Measurements from ENCODE around the gene OSBPL8. TPM values are rescaled to one million over a fixed set of nuclear protein-coding genes. Genes with fewer than 3 reads are reported as not detected.

OSBPL8 gene
- total and polyA plus RNA-seq, 3 experiments from 2014 or later = 87.3 to 113 (median 90.7) TPM

DNA sequence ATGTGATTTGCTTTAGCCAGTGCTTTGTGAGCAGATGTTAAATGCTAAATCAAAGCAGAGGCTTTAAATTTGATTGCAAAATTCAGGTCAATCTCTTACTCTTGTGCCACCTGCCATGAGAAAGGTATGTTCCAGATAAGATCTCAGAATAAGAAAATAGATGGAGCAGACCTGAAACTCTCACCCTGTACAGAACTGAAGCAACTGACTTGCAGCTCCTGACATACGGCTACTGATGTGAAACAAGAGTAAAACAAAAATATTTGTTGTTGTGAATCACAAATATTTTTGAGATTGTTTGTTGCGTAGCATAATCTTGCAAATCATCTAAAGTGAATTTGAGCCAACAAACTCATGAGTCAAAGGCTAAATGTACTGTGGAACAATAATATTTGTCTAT lies 3.5 kb upstream of the OSBPL8 start:
- H3K27me3 ChIP-seq (ENCODE audit: insufficient read depth, low read length, poor library complexity, severe bottlenecking) = no peaks in the 10 kb centered on the region
- no peaks in the 10 kb centered on the region for H3K9me3 ChIP-seq (ENCODE audit: low read length)
- ChIA-PET POLR2A (no interaction called here), CTCF (no interaction called here)
- peaks cover 0 to 3% of the 10 kb centered on the region in 2 donors for H3K27me3 Mint-ChIP-seq
- H3K9me3 Mint-ChIP-seq = no peaks in the 10 kb centered on the region
- peaks cover 9% of the 10 kb centered on the region for H3K4me1 ChIP-seq (ENCODE audit: insufficient read depth, low read length)
- peaks cover 7 to 16% (median 8%) of the 10 kb centered on the region in 3 donors for H3K4me1 Mint-ChIP-seq
- DNase-seq = no peak
- H3K36me3 ChIP-seq (ENCODE audit: insufficient read depth, low read length) = no peaks in the 10 kb centered on the region
- H3K4me3 Mint-ChIP-seq = no peak overlapping the region
- peaks cover 0 to 12% (median 0%) of the 10 kb centered on the region in 3 donors for H3K36me3 Mint-ChIP-seq
- no peak overlapping the region for H3K27ac ChIP-seq (ENCODE audit: low read depth, low read length)
- H3K27ac Mint-ChIP-seq = peak overlapping the region in 1 of 8 donors; percentile 42
- no peak overlapping the region for H3K4me3 ChIP-seq (ENCODE audit: low read length)

DNA sequence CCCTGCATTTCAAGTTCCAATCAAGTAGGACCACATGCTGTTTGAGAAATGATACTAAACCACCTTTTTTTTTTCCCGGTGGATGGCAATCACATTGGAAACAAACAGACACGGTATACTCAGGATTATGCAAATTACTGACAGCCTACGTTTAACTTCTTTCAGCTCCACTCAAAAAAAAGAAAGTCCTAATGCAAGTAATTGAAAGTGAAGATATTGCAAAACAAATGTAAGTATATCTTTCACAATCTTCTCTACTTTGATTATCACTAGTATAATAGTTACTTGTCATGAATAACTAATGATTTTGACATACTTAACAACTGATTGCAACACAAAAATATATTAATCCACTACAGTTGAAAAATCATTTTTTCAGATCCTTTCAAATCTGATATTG lies 2.6 kb upstream of the OSBPL8 start:
- H3K27ac Mint-ChIP-seq = peak overlapping the region in 1 of 8 donors; percentile 42
- ChIA-PET POLR2A (interaction anchor here (0.7 kb wide), 1 partner anchor 9 kb away, joined by 3 read pairs; no protein-coding TSS in a partner anchor), CTCF (no interaction called here)
- H3K27me3 ChIP-seq (ENCODE audit: insufficient read depth, low read length, poor library complexity, severe bottlenecking) = no peaks in the 10 kb centered on the region
- H3K27ac ChIP-seq (ENCODE audit: low read depth, low read length) = no peak overlapping the region
- DNase-seq = no peak
- H3K4me1 ChIP-seq (ENCODE audit: insufficient read depth, low read length) = peaks cover 18% of the 10 kb centered on the region
- H3K4me3 ChIP-seq (ENCODE audit: low read length) = no peak overlapping the region
- no peaks in the 10 kb centered on the region for H3K9me3 Mint-ChIP-seq
- peaks cover 0 to 12% (median 0%) of the 10 kb centered on the region in 3 donors for H3K36me3 Mint-ChIP-seq
- H3K27me3 Mint-ChIP-seq = peaks cover 0 to 3% of the 10 kb centered on the region in 2 donors
- H3K9me3 ChIP-seq (ENCODE audit: low read length) = no peaks in the 10 kb centered on the region
- H3K4me1 Mint-ChIP-seq = peaks cover 12 to 23% (median 14%) of the 10 kb centered on the region in 3 donors
- peak overlapping the region in 1 of 7 donors; percentile 50 for H3K4me3 Mint-ChIP-seq
- H3K36me3 ChIP-seq (ENCODE audit: insufficient read depth, low read length) = no peaks in the 10 kb centered on the region

DNA sequence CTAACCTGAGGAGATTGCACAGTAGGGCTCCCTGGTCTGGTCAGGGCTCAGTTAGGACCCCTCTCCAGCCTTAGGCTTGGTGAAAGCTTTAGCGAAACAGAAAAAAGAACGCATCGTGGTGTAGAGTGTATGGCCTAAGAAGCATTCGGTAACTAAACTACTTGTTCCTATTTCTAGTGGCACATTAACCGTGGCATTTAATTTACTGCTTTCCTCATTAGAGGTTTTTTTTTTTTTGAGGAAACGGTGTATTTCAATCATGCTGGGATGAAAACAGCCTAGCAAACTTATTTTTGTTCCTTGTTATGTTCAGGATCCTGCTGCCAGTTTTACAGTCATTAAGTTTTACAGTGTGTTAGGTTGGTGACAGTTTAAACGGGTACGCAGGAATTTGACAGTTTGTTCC lies 518 bp upstream of the OSBPL8 start:
- Mint-ChIP-seq H3K4me3 (peak overlapping the region; percentile 87 to 99 (median 92)), H3K9me3 (no peaks in the 10 kb centered on the region), H3K36me3 (peaks cover 0 to 18% (median 2%) of the 10 kb centered on the region in 3 donors), H3K4me1 (peaks cover 30 to 44% (median 35%) of the 10 kb centered on the region in 3 donors), H3K27me3 (peaks cover 0 to 3% of the 10 kb centered on the region in 2 donors), H3K27ac (peak overlapping the region; percentile 93 to 97 (median 94))
- DNase-seq = no peak
- Histone ChIP-seq H3K27ac (ENCODE audit: low read depth, low read length) (peak overlapping the region; percentile 98), H3K36me3 (ENCODE audit: insufficient read depth, low read length) (no peaks in the 10 kb centered on the region), H3K9me3 (ENCODE audit: low read length) (no peaks in the 10 kb centered on the region), H3K4me3 (ENCODE audit: low read length) (peak overlapping the region; percentile 89), H3K4me1 (ENCODE audit: insufficient read depth, low read length) (peaks cover 38% of the 10 kb centered on the region), H3K27me3 (ENCODE audit: insufficient read depth, low read length, poor library complexity, severe bottlenecking) (no peaks in the 10 kb centered on the region)
- CTCF ChIA-PET = interaction anchor here (1.2 to 1.3 kb wide), 3 partner anchors 104 to 212 kb away, joined by 3 to 4 read pairs (median 3); partner anchors contain the start of gene BBS10
- POLR2A ChIA-PET = interaction anchor here (0.6 to 2.7 kb wide), 4 partner anchors 204 to 529 kb away, joined by 4 to 19 read pairs (median 4); partner anchors contain the start of genes NAP1L1, PHLDA1 and ZDHHC17

DNA sequence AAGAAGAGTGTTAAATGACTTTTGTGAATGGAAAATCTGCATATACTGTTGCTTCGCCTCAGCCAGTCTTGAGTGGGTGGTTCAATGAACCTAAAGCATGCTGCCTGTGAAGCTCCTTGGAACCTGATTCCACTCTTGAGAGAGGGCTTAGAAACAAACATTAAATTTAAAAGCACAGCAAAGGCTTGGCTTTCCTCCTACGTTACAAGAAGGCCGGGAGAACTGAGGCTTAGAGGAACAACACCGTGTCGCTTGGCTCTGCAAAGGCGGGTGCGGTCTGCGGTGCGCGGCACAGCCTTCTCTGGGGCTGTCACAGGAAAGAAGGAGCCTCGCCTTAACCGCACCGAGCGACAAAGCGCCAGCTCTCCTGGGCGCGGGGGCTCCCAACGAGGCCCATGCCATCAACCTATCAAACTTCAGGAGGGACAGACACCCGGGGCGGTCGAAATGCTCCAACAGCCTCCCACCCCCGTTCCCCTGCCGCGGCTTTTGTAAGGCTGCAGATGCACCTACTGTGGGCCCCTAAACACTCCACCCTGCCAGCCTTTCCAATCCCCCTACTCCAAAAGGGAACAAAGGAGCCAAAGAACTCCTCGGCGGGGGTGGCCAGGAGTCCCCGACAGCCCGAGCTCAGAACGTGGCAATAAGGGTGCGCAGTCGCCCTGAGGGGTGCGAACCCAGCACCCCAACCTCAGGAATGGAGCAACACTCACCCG lies 729 bp downstream of the OSBPL8 start:
- no peaks in the 10 kb centered on the region for H3K9me3 ChIP-seq (ENCODE audit: low read length)
- H3K27ac Mint-ChIP-seq = peak overlapping the region; percentile 94 to 99 (median 96)
- H3K36me3 Mint-ChIP-seq = peaks cover 0 to 20% (median 2%) of the 10 kb centered on the region in 3 donors
- CTCF ChIA-PET = interaction anchor here (0.6 to 1.4 kb wide), 6 partner anchors 8 to 527 kb away, joined by 3 to 4 read pairs (median 3); partner anchors contain the start of genes BBS10 and PHLDA1
- H3K27ac ChIP-seq (ENCODE audit: low read depth, low read length) = peak overlapping the region; percentile 98
- POLR2A ChIA-PET = interaction anchor here (0.6 to 2.7 kb wide), 10 partner anchors 101 to 1168 kb away, joined by 3 to 19 read pairs (median 4); partner anchors contain the start of genes BBS10, GLIPR1L2, NAP1L1 and PHLDA1
- peak overlapping the region; percentile 89 for H3K4me3 ChIP-seq (ENCODE audit: low read length)
- H3K27me3 Mint-ChIP-seq = peaks cover 0 to 3% of the 10 kb centered on the region in 2 donors
- H3K36me3 ChIP-seq (ENCODE audit: insufficient read depth, low read length) = no peaks in the 10 kb centered on the region
- no peaks in the 10 kb centered on the region for H3K27me3 ChIP-seq (ENCODE audit: insufficient read depth, low read length, poor library complexity, severe bottlenecking)
- no peaks in the 10 kb centered on the region for H3K9me3 Mint-ChIP-seq
- peaks cover 49% of the 10 kb centered on the region for H3K4me1 ChIP-seq (ENCODE audit: insufficient read depth, low read length)
- DNase-seq = peak; percentile 81 to 94 (median 91)
- H3K4me3 Mint-ChIP-seq = peak overlapping the region; percentile 92 to 99 (median 97)
- peaks cover 41 to 56% (median 47%) of the 10 kb centered on the region in 3 donors for H3K4me1 Mint-ChIP-seq

DNA sequence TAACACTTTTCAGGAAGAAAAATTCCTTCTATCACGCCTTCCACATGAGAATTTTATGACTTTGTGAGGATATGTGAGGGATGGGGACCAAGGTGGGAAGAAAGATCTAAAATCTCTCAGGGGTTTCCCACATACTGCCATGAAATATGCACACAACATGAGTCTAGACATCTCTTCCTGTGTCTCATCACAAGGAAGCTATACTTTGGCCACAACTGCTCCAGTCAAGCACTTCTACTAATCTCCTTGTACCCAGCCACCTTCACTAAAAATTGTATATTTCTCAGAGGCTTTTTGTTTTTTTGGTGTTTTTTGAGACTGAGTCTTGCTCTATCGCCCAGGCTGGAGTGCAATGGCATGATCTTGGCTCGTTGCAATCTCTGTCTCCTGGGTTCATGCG lies 3.2 kb downstream of the OSBPL8 start:
- H3K36me3 ChIP-seq (ENCODE audit: insufficient read depth, low read length) = no peaks in the 10 kb centered on the region
- CTCF ChIA-PET = interaction anchor here (1.7 kb wide), 1 partner anchor 13 kb away, joined by 5 read pairs; no protein-coding TSS in a partner anchor
- Mint-ChIP-seq H3K9me3 (no peaks in the 10 kb centered on the region), H3K27me3 (peaks cover 0 to 3% of the 10 kb centered on the region in 2 donors), H3K4me3 (peak overlapping the region; percentile 27 to 74 (median 48)), H3K27ac (peak overlapping the region; percentile 16 to 78 (median 57)), H3K36me3 (peaks cover 0 to 23% (median 4%) of the 10 kb centered on the region in 3 donors), H3K4me1 (peaks cover 53 to 79% (median 69%) of the 10 kb centered on the region in 3 donors)
- H3K4me3 ChIP-seq (ENCODE audit: low read length) = peak overlapping the region; percentile 18
- DNase-seq = peak in 2 of 5 donors; percentile 15 to 22
- H3K4me1 ChIP-seq (ENCODE audit: insufficient read depth, low read length) = peaks cover 71% of the 10 kb centered on the region
- H3K27ac ChIP-seq (ENCODE audit: low read depth, low read length) = no peak overlapping the region
- H3K9me3 ChIP-seq (ENCODE audit: low read length) = no peaks in the 10 kb centered on the region
- no peaks in the 10 kb centered on the region for H3K27me3 ChIP-seq (ENCODE audit: insufficient read depth, low read length, poor library complexity, severe bottlenecking)
- POLR2A ChIA-PET = no interaction called here

DNA sequence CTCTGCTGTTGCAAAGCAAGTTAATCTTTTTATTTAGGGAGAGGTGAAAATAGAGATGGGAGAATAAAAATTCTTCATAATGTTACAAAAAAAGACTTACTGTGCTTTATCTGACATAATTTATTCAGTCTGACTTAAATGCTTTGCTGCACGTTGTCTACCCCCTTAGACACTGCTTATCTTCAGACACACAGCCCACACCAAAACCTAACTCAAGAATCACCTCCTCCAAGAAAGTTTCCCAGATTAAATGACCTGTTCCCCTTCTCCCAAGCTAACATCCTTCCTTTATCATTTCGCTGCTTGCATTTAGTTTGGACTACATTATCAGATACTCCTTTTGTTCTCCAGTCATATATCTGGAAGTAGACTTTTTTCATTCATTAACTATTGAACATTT lies 3.8 kb downstream of the OSBPL8 start:
- Histone ChIP-seq H3K4me1 (ENCODE audit: insufficient read depth, low read length) (peaks cover 77% of the 10 kb centered on the region), H3K27ac (ENCODE audit: low read depth, low read length) (no peak overlapping the region), H3K9me3 (ENCODE audit: low read length) (no peaks in the 10 kb centered on the region), H3K36me3 (ENCODE audit: insufficient read depth, low read length) (no peaks in the 10 kb centered on the region), H3K4me3 (ENCODE audit: low read length) (no peak overlapping the region), H3K27me3 (ENCODE audit: insufficient read depth, low read length, poor library complexity, severe bottlenecking) (no peaks in the 10 kb centered on the region)
- Mint-ChIP-seq H3K4me1 (peaks cover 58 to 85% (median 74%) of the 10 kb centered on the region in 3 donors), H3K4me3 (peak overlapping the region in 6 of 7 donors; percentile 9 to 50 (median 17)), H3K27ac (peak overlapping the region in 6 of 8 donors; percentile 0 to 78 (median 32)), H3K9me3 (no peaks in the 10 kb centered on the region), H3K27me3 (peaks cover 0 to 3% of the 10 kb centered on the region in 2 donors), H3K36me3 (peaks cover 0 to 26% (median 4%) of the 10 kb centered on the region in 3 donors)
- CTCF ChIA-PET = interaction anchor here (1.7 kb wide), 1 partner anchor 13 kb away, joined by 5 read pairs; no protein-coding TSS in a partner anchor
- no peak for DNase-seq
- POLR2A ChIA-PET = no interaction called here

DNA sequence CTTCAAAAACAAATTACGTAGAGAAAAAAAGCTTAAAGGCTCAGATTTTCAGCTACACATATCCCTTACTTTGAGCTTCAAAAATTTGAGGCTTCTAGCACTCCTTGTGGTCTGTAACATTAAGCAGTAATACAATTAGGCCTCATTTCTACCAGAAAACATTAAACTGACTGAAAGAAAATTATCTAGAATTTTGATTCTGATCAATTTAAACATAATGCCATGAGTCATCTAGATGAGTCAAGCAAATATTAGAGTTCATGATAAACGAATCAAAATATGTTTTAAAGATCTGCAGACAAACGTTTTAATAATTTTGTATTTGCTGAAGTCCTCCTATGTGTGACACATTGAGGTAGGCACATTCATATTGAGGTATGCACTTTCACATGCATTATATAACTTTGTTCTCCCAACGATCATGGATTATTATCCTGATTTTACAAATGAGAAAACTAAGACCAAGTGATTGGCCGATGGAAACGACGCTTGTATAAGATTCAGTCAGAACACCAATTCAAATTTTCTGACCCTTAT lies 4.3 kb downstream of the OSBPL8 start:
- Histone ChIP-seq H3K9me3 (ENCODE audit: low read length) (no peaks in the 10 kb centered on the region), H3K27me3 (ENCODE audit: insufficient read depth, low read length, poor library complexity, severe bottlenecking) (no peaks in the 10 kb centered on the region), H3K27ac (ENCODE audit: low read depth, low read length) (no peak overlapping the region), H3K4me1 (ENCODE audit: insufficient read depth, low read length) (peaks cover 79% of the 10 kb centered on the region), H3K36me3 (ENCODE audit: insufficient read depth, low read length) (no peaks in the 10 kb centered on the region), H3K4me3 (ENCODE audit: low read length) (no peak overlapping the region)
- peak overlapping the region in 7 of 8 donors; percentile 0 to 78 (median 36) for H3K27ac Mint-ChIP-seq
- no peaks in the 10 kb centered on the region for H3K9me3 Mint-ChIP-seq
- peak in 1 of 5 donors; percentile 17 for DNase-seq
- H3K4me3 Mint-ChIP-seq = peak overlapping the region in 4 of 7 donors; percentile 17 to 50 (median 30)
- ChIA-PET POLR2A (no interaction called here), CTCF (no interaction called here)
- H3K27me3 Mint-ChIP-seq = peaks cover 0 to 3% of the 10 kb centered on the region in 2 donors
- peaks cover 63 to 87% (median 78%) of the 10 kb centered on the region in 3 donors for H3K4me1 Mint-ChIP-seq
- H3K36me3 Mint-ChIP-seq = peaks cover 0 to 28% (median 4%) of the 10 kb centered on the region in 3 donors
